IPS-20b (cell line): ENCODE results near the gene COL15A1.
A peak's percentile ranks its signal among the peaks of the same experiment; 100 is the strongest.

Experiments used
- H3K27ac ChIP-seq: one replicate; pipeline ENCODE4 v1.5.1; 2013; ENCODE audit warnings: low read length
- H3K27me3 ChIP-seq: 2 replicates; pipeline ENCODE4 v1.6.1; 2013; ENCODE audit warnings: mild to moderate bottlenecking, low read length, inconsistent platforms; ENCODE audit not compliant: insufficient read depth
- H3K36me3 ChIP-seq: 2 replicates; pipeline ENCODE4 v1.6.1; 2013; ENCODE audit warnings: low read depth, mild to moderate bottlenecking, inconsistent platforms, low read length, moderate library complexity; ENCODE audit not compliant: insufficient read depth
- H3K4me1 ChIP-seq: 2 replicates; pipeline ENCODE4 v1.6.1; 2013; ENCODE audit warnings: mild to moderate bottlenecking, control low read depth, inconsistent platforms, low read length, moderate library complexity; ENCODE audit not compliant: insufficient read depth
- H3K4me3 ChIP-seq: 2 replicates; pipeline ENCODE4 v1.5.1; 2013; ENCODE audit warnings: mild to moderate bottlenecking, low read length, inconsistent platforms
- H3K9ac ChIP-seq: 2 replicates; pipeline ENCODE4 v1.6.1; 2013; ENCODE audit warnings: low read depth, mild to moderate bottlenecking, inconsistent platforms, low read length, moderate library complexity
- H3K9me3 ChIP-seq: 2 replicates; pipeline ENCODE4 v1.6.1; 2013; ENCODE audit warnings: mild to moderate bottlenecking, low read depth, low read length, inconsistent platforms; ENCODE audit not compliant: insufficient read depth

The COL15A1 gene

DNA sequence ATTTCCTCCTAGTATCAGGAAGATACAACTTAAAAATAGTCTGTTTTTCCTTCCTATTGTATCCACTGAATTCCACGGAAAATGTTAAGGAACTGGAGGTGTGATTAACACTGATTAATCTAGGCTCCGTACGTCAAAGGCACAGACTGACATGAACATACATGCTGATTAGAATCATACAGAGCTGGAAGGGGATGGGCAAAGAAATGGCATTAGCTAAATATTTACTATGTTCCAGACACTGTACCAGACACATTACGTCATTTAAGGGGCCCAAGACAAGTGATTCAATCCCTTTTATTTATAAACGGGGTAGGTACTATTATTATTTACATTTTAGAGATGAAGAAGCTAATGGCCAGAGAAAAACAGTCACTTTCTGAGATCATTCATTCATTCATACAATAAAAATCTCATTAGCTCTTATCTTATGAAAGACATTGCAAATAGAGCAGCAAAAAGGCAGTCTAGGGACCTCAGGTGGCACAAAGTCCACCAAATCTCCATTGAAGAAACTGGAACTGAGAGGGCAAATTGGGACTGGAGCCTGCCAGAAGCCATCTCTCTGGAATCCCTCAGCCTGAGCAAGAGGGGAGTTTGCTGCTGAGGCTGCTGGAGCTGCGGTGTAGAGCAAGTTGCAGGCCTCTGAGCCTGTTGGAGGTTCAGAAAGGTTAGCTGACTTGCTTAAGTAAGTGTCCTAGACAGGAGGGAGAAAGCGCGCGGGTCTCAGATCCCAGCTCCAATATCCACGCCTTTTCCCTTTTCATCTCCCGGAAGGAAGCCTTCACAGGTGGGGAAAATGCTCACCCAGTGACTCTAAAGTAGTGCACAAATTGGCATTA lies 159.6 kb downstream of the COL15A1 start:
- peaks cover 19% of the 10 kb centered on the region for H3K27me3 ChIP-seq
- peak overlapping the region; percentile 69; the same call in 1 of the 2 replicates for H3K9ac ChIP-seq
- no peaks in the 10 kb centered on the region for H3K36me3 ChIP-seq
- no peaks in the 10 kb centered on the region for H3K9me3 ChIP-seq
- H3K4me1 ChIP-seq = peaks cover 12% of the 10 kb centered on the region
- H3K27ac ChIP-seq = no peak overlapping the region
- peak overlapping the region; percentile 84 for H3K4me3 ChIP-seq

DNA sequence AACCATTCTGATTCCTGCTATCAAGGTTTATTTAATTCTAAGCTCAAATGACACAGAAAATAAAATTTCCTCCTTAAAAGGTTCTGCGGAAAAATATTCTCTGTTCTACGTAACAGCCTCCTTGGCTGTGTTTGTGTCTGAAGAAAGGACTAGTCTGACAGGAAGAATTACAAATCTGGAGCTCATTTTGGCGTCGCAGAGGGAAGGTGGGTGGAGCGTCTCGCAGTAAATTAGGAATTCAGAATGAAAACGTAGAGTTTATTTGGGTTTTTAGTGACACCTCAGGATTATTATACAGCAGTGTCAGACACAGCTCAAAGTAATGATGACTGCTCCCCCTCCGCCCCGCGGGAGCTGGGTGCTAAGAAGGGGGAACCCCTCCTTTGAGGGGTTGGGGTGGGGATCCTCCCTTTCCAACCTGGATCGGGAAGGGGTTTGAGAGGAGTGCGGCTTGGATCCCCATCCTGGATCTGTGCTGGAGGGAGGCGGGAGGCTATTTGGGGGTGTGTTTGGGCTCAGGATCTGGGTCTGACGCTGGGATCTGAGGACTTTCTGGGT lies 160.3 kb downstream of the COL15A1 start:
- H3K27me3 ChIP-seq = peaks cover 19% of the 10 kb centered on the region
- H3K27ac ChIP-seq = no peak overlapping the region
- H3K9ac ChIP-seq = peak overlapping the region; percentile 69; the same call in 1 of the 2 replicates
- no peaks in the 10 kb centered on the region for H3K9me3 ChIP-seq
- peaks cover 12% of the 10 kb centered on the region for H3K4me1 ChIP-seq
- no peaks in the 10 kb centered on the region for H3K36me3 ChIP-seq
- H3K4me3 ChIP-seq = peak overlapping the region; percentile 84

DNA sequence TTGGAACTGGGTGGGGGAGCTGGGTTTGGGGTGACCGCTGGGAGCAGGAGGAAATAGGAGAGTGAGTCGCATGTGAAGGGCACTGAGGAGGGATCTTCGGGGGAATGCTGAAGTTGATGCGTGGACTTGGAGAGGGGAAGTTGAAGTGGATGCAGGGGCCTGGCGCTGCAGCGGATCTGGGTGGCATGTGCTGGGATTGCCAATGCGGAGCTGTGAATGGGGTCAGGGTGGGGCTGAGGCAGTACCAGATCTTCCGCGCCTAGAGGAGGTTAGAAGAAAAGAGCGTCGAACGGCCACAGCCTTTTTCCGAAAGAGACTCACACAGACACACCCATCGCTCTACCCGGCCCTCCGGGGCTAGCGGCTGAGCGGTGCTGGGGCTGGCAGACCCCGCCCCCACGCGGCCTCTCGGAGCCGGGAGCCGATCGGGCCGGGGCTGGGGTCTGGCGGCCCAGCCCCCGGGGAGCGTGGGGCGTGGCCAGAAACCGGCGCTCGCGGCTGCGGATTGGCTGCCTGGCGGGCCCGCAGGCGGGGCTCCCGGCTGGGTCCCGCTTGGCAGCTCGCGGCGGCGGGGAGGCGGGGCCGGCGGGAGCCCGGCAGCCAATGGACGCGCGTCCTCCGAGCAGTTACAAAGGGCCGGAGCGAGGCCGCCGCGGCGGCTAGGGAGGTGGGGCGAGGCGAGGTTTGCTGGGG lies 160.9 kb downstream of the COL15A1 start, which contains the start of gene TGFBR1:
TSS of gene TGFBR1 (plus strand) at position 655 of the 693 bp plus-strand sequence. CDS start 93 bp downstream, outside the sequence.
- H3K36me3 ChIP-seq = no peaks in the 10 kb centered on the region
- peak within 1 kb of the TSS; percentile 90 for H3K4me3 ChIP-seq
- peaks cover 12% of the 10 kb centered on the region for H3K4me1 ChIP-seq
- peaks cover 19% of the 10 kb centered on the region for H3K27me3 ChIP-seq
- H3K9me3 ChIP-seq = no peaks in the 10 kb centered on the region
- peak within 1 kb of the TSS; percentile 85; the same call in 1 of the 2 replicates for H3K9ac ChIP-seq
- H3K27ac ChIP-seq = no peak within 1 kb of the TSS

GRCh38 chr9:99105152-99106043 lies 161.7 kb downstream of the COL15A1 start:
- H3K27me3 ChIP-seq = peaks cover 19% of the 10 kb centered on the region
- no peak overlapping the region for H3K27ac ChIP-seq
- peak overlapping the region; percentile 85; the same call in 1 of the 2 replicates for H3K9ac ChIP-seq
- H3K9me3 ChIP-seq = no peaks in the 10 kb centered on the region
- no peaks in the 10 kb centered on the region for H3K36me3 ChIP-seq
- peaks cover 12% of the 10 kb centered on the region for H3K4me1 ChIP-seq
- H3K4me3 ChIP-seq = peak overlapping the region; percentile 90

GRCh38 chr9:99106044-99106375 lies 162.3 kb downstream of the COL15A1 start:
- H3K27ac ChIP-seq = no peak overlapping the region
- H3K4me1 ChIP-seq = peaks cover 12% of the 10 kb centered on the region

DNA sequence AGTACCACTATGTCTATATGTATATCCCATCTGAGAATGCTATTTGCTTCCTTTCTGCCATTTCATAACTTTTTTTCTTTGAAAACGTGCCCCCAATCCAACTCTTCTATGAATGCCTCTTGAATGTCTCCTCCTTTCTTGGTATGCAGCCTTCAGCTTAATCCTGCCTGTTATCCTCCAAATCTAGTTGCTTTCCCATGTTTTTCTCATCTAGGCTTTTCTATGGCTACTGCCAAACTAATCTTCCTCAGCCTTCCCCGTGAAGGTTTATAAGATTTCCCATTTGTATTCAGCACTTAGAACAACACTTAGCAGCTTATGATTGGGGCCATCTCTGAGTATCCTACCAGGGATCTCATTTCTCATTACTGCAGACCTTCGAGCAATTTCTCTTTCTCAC lies 163.7 kb downstream of the COL15A1 start:
- H3K36me3 ChIP-seq = no peaks in the 10 kb centered on the region
- no peak overlapping the region for H3K9ac ChIP-seq
- no peak overlapping the region for H3K4me3 ChIP-seq
- peaks cover 21% of the 10 kb centered on the region for H3K4me1 ChIP-seq
- H3K27ac ChIP-seq = no peak overlapping the region
- peaks cover 19% of the 10 kb centered on the region for H3K27me3 ChIP-seq
- no peaks in the 10 kb centered on the region for H3K9me3 ChIP-seq

More at GRCh38 chr9:99106044-99106375, 162.3 kb downstream of the COL15A1 start:
- Histone ChIP-seq H3K9me3 (no peaks in the 10 kb centered on the region), H3K36me3 (no peaks in the 10 kb centered on the region), H3K4me3 (peak overlapping the region; percentile 90), H3K27me3 (peaks cover 19% of the 10 kb centered on the region), H3K9ac (peak overlapping the region; percentile 85; the same call in 1 of the 2 replicates)

DNA sequence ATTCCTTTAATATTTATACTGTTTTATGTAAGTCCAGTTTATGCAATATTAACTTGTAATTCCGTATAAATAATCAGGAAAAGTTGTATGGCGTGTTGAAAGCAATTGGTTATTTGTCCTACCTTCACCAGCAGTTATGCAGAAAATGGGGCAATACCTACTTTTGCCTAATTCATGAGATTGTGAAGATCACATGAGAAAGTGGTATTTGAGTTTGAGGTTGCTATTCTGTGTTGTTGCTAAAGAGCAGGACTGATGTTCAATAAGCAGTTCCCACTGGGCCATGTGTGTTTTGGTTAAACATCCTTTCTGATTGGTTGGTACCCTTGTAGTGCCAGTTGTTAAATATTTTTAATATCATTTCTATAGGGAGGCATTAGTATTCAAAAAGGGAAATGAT lies 164.4 kb downstream of the COL15A1 start:
- peaks cover 11% of the 10 kb centered on the region for H3K27me3 ChIP-seq
- H3K4me1 ChIP-seq = peaks cover 28% of the 10 kb centered on the region
- no peaks in the 10 kb centered on the region for H3K9me3 ChIP-seq
- H3K9ac ChIP-seq = no peak overlapping the region
- H3K4me3 ChIP-seq = no peak overlapping the region
- H3K27ac ChIP-seq = no peak overlapping the region
- H3K36me3 ChIP-seq = no peaks in the 10 kb centered on the region

GRCh38 chr9:99109522-99109921 lies 165.8 kb downstream of the COL15A1 start:
- peaks cover 28% of the 10 kb centered on the region for H3K4me1 ChIP-seq
- no peak overlapping the region for H3K4me3 ChIP-seq
- H3K27me3 ChIP-seq = no peaks in the 10 kb centered on the region; the same call in 1 of the 2 replicates
- H3K36me3 ChIP-seq = no peaks in the 10 kb centered on the region
- H3K9me3 ChIP-seq = no peaks in the 10 kb centered on the region
- no peak overlapping the region for H3K27ac ChIP-seq
- H3K9ac ChIP-seq = no peak overlapping the region

GRCh38 chr9:99112750-99113413 lies 169.2 kb downstream of the COL15A1 start:
- H3K27me3 ChIP-seq = no peaks in the 10 kb centered on the region
- H3K4me1 ChIP-seq = peaks cover 41% of the 10 kb centered on the region
- no peak overlapping the region for H3K27ac ChIP-seq
- H3K9me3 ChIP-seq = no peaks in the 10 kb centered on the region
- H3K4me3 ChIP-seq = no peak overlapping the region
- no peaks in the 10 kb centered on the region for H3K36me3 ChIP-seq
- no peak overlapping the region for H3K9ac ChIP-seq

DNA sequence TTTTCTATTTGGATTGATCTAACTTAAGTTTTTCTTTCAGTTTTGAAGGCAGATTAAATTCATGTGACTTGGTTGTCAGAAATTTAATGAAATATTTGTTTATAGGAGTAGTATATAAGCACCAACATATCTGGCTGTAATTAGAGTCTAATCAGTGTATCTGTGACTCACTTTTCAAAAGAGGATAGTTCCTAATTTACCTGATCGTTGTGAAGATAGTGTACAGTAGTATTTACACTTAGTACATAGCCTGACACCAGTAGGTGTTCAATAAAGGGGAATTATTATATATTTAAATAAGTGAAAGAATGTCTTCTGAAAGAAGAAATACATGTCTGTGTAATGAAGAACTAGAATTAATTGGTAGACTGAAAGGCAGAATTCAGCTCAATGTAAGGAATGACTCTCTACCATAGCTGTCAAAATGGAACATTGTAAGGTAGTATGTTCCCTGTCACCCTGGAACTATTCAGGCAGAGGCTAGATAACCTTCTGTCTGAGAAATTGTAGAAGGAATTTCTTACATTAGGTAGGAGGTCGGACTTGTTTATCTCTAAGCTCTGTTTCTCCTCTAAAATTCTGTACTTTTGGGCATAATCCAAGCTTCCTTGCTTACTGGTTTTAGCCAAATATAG lies 169.8 kb downstream of the COL15A1 start:
- H3K36me3 ChIP-seq = no peaks in the 10 kb centered on the region
- H3K4me1 ChIP-seq = peaks cover 41% of the 10 kb centered on the region
- H3K9ac ChIP-seq = no peak overlapping the region
- no peaks in the 10 kb centered on the region for H3K27me3 ChIP-seq
- no peaks in the 10 kb centered on the region for H3K9me3 ChIP-seq
- no peak overlapping the region for H3K27ac ChIP-seq
- H3K4me3 ChIP-seq = no peak overlapping the region
